Measurements from ENCODE around the gene VSTM4. TPM values are rescaled to one million over a fixed set of nuclear protein-coding genes. Genes with fewer than 3 reads are reported as not detected.

Gene VSTM4
- polyA plus RNA-seq, 1 donor (not counting 4 experiments of a cell fraction or from before 2014, with no cell fraction given): not detected

GRCh38 chr10:49141541-49142332 lies 26.4 kb upstream of the VSTM4 start:
- H3K9ac ChIP-seq (ENCODE audit: control insufficient read depth, extremely low read depth, insufficient read depth, low read length): no peak overlapping the region
- no peaks in the 10 kb centered on the region for H3K9me3 ChIP-seq (ENCODE audit: control insufficient read depth, low read depth, low read length)
- no peak overlapping the region for H3K4me3 ChIP-seq (ENCODE audit: control insufficient read depth in 2 of 3, extremely low read depth in 1 of 3, insufficient read depth in 2 of 3, low read depth in 1 of 3, low read length in 3 of 3)
- H3K36me3 ChIP-seq (ENCODE audit: control insufficient read depth in 2 of 2, extremely low read depth in 1 of 2, insufficient read depth in 2 of 2, low read length in 2 of 2): no peaks in the 10 kb centered on the region
- no peaks in the 10 kb centered on the region for H3K27me3 ChIP-seq (ENCODE audit: control insufficient read depth, extremely low read depth, insufficient read depth, low read length)
- no peaks in the 10 kb centered on the region for H4K20me1 ChIP-seq (ENCODE audit: control insufficient read depth, extremely low read depth, insufficient read depth, low read length)
- FAIRE-seq (no peak), DNase-seq (ENCODE audit: low read depth, low spot score) (no peak)
- H2AFZ ChIP-seq (ENCODE audit: control insufficient read depth, low read length): no peak overlapping the region
- no peak for TF ChIP-seq EZH2 (IDR thresholded peaks at IDR 0.05; ENCODE audit: low read length)
- no peak for TF ChIP-seq CTCF (optimal IDR thresholded peaks at IDR 0.05 in 1 of 3, IDR thresholded peaks at IDR 0.05 in 1 of 3, conservative IDR thresholded peaks at IDR 0.05 in 1 of 3; ENCODE audit: extremely low read depth in 1 of 3, insufficient read depth in 2 of 3, low read length in 3 of 3)
- H3K79me2 ChIP-seq (ENCODE audit: control insufficient read depth, insufficient read depth, low read length): no peaks in the 10 kb centered on the region
- dilution Hi-C loops (cut with MboI; ENCODE audit: extremely low pct_ligation_motif_present, low sequenced_read_pairs): no loop called here
- H3K4me2 ChIP-seq (ENCODE audit: control insufficient read depth, extremely low read depth, insufficient read depth, low read depth, low read length): no peak overlapping the region
- no peaks in the 10 kb centered on the region for H3K9me1 ChIP-seq (ENCODE audit: control insufficient read depth, extremely low read depth, insufficient read depth, low read length)
- no peaks in the 10 kb centered on the region for H3K4me1 ChIP-seq (ENCODE audit: control insufficient read depth, extremely low read depth, insufficient read depth, low read length)
- no peak overlapping the region for H3K27ac ChIP-seq (ENCODE audit: control insufficient read depth, insufficient read depth, low read length)

GRCh38 chr10:49140304-49141177 lies 25.2 kb upstream of the VSTM4 start:
- Histone ChIP-seq H3K4me1 (ENCODE audit: control insufficient read depth, extremely low read depth, insufficient read depth, low read length) (no peaks in the 10 kb centered on the region), H2AFZ (ENCODE audit: control insufficient read depth, low read length) (no peak overlapping the region), H3K27ac (ENCODE audit: control insufficient read depth, insufficient read depth, low read length) (no peak overlapping the region)

More at GRCh38 chr10:49140304-49141177, 25.2 kb upstream of the VSTM4 start:
- no peaks in the 10 kb centered on the region for H4K20me1 ChIP-seq (ENCODE audit: control insufficient read depth, extremely low read depth, insufficient read depth, low read length)
- no peak overlapping the region for H3K4me3 ChIP-seq (ENCODE audit: control insufficient read depth in 2 of 3, extremely low read depth in 1 of 3, insufficient read depth in 2 of 3, low read depth in 1 of 3, low read length in 3 of 3)
- no peaks in the 10 kb centered on the region for H3K36me3 ChIP-seq (ENCODE audit: control insufficient read depth in 2 of 2, extremely low read depth in 1 of 2, insufficient read depth in 2 of 2, low read length in 2 of 2)
- TF ChIP-seq CTCF (optimal IDR thresholded peaks at IDR 0.05 in 1 of 3, IDR thresholded peaks at IDR 0.05 in 1 of 3, conservative IDR thresholded peaks at IDR 0.05 in 1 of 3; ENCODE audit: extremely low read depth in 1 of 3, insufficient read depth in 2 of 3, low read length in 3 of 3) (no peak), EZH2 (IDR thresholded peaks at IDR 0.05; ENCODE audit: low read length) (no peak)
- H3K79me2 ChIP-seq (ENCODE audit: control insufficient read depth, insufficient read depth, low read length): no peaks in the 10 kb centered on the region
- no peaks in the 10 kb centered on the region for H3K9me1 ChIP-seq (ENCODE audit: control insufficient read depth, extremely low read depth, insufficient read depth, low read length)
- dilution Hi-C loops (cut with MboI; ENCODE audit: extremely low pct_ligation_motif_present, low sequenced_read_pairs): no loop called here
- DNase-seq (ENCODE audit: low read depth, low spot score): no peak
- H3K9ac ChIP-seq (ENCODE audit: control insufficient read depth, extremely low read depth, insufficient read depth, low read length): no peak overlapping the region
- no peak for FAIRE-seq
- no peaks in the 10 kb centered on the region for H3K27me3 ChIP-seq (ENCODE audit: control insufficient read depth, extremely low read depth, insufficient read depth, low read length)
- no peaks in the 10 kb centered on the region for H3K9me3 ChIP-seq (ENCODE audit: control insufficient read depth, low read depth, low read length)
- no peak overlapping the region for H3K4me2 ChIP-seq (ENCODE audit: control insufficient read depth, extremely low read depth, insufficient read depth, low read depth, low read length)
